Transverse colon (tissue), 4 donors: ENCODE data around the gene SLC29A4. TPM values are rescaled to one million over a fixed set of nuclear protein-coding genes. Genes with fewer than 3 reads are reported as not detected.
"Not testable (repeated sequence)": the region's sequence is repeated elsewhere in the genome, so short reads cannot be mapped to it uniquely, and the experiment has no call there.

ENCODE experiments used
- DNase-seq: peaks from one replicate; pipeline ENCODE4 v3.0.0-alpha.2; 2019
- H3K27ac ChIP-seq, 4 donors: fragments of 200-600 bp; sonication (generic); 2 replicates each; pipeline ENCODE4 v1.5.1; 2016 to 2018; ENCODE audit warnings: inconsistent platforms in 4 of 4
- H3K27me3 ChIP-seq: fragments of 200-600 bp; sonication (generic); 2 replicates; pipeline ENCODE4 v1.5.1; 2017; ENCODE audit warnings: inconsistent platforms
- H3K36me3 ChIP-seq, 4 donors: fragments of 200-600 bp; sonication (generic); 2 replicates each; pipeline ENCODE4 v1.5.1; 2017 to 2019; ENCODE audit warnings: inconsistent platforms in 4 of 4
- H3K4me1 ChIP-seq, 4 donors: fragments of 200-600 bp; sonication (generic); 2 replicates each; pipeline ENCODE4 v1.5.1; 2017 to 2020; ENCODE audit warnings: inconsistent platforms in 4 of 4
- H3K4me3 ChIP-seq, 4 donors: fragments of 200-600 bp; sonication (generic); 1 replicate in 1 of 4; 2 replicates in 3 of 4; pipeline versions ENCODE4 v1.5.1 to v1.6.1; 2017 to 2019; ENCODE audit warnings: inconsistent platforms in 4 of 4
- H3K9me3 ChIP-seq, 2 donors: fragments of 200-600 bp; sonication (generic); 2 replicates each; pipeline ENCODE4 v1.5.1; 2017 to 2019; ENCODE audit warnings: inconsistent platforms in 2 of 2
- CTCF ChIP-seq, 5 experiments: fragments of 200-600 bp in 3 of 5; fragments of 450-650 bp in 2 of 5; sonication (generic) in 3 of 5; IDR thresholded peaks; 1 replicate in 2 of 5; 2 replicates in 3 of 5; pipeline ENCODE4 v1.5.1; 2016 to 2017; ENCODE audit warnings: antibody characterized with exemption in 5 of 5, inconsistent platforms in 3 of 5, mild to moderate bottlenecking in 2 of 5, moderate library complexity in 1 of 5
- EP300 ChIP-seq: sonication (generic); formaldehyde crosslinking; IDR thresholded peaks from one replicate; pipeline ENCODE4 v1.6.1; 2017; ENCODE audit warnings: antibody characterized with exemption, low read depth
- POLR2A ChIP-seq: fragments of 450-650 bp; IDR thresholded peaks from one replicate; pipeline ENCODE4 v1.6.1; 2016; ENCODE audit warnings: antibody characterized with exemption, mild to moderate bottlenecking, moderate library complexity
- POLR2AphosphoS5 ChIP-seq, 3 donors: sonication (generic); formaldehyde crosslinking; IDR thresholded peaks; one replicate each; pipeline ENCODE4 v1.6.1; 2016; ENCODE audit warnings: antibody characterized with exemption in 3 of 3
- WGBS, 2 donors: methylation state at CpG; one replicate each; pipeline ENCODE4 v1.1.5; 2018; ENCODE audit warnings: low coverage in 1 of 2; 5-methylcytosine and 5-hydroxymethylcytosine counted together
- in situ Hi-C, 4 donors: fragments of 200-750 bp; cut with MboI; loops; one replicate each; pipeline versions ENCODE4 v1.15.0 to v1.15.1; 2017; ENCODE audit warnings: low sequenced_read_pairs in 3 of 4, low pct_ligation_motif_present in 1 of 4, low pct_unique_long_range_greater_than_20kb in 1 of 4
- intact Hi-C: fragments of 100-400 bp; cut with DNase I; formaldehyde crosslinking; loops from one replicate; pipeline ENCODE4 v1.15.1; 2023; ENCODE audit warnings: low total_unique reads
- total RNA-seq, 4 donors: library from RNA; depleted of rRNA; stranded (reverse); fragments of >200 nt; gene quantifications; one replicate each; pipeline ENCODE4 v1.1.0, GENCODE V29; 2016

Gene SLC29A4
- total RNA-seq, 4 donors from 2014 or later: 0.60 to 36.3 (median 2.6) TPM

DNA sequence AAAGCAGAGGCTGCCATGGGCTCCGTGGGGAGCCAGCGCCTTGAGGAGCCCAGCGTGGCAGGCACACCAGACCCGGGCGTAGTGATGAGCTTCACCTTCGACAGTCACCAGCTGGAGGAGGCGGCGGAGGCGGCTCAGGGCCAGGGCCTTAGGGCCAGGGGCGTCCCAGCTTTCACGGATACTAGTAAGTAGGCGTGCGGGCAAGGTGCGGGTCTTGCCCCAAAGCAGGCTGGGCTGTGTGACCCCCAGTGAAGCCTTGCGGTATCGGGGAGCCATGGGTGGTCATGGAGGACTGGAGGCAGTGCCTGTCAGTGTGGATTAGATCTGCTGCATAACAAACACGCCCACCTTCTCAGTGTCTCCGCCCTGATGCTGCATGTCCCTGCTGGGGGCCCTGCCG, 5.1 kb downstream of the SLC29A4 start:
- no peak for DNase-seq

DNA sequence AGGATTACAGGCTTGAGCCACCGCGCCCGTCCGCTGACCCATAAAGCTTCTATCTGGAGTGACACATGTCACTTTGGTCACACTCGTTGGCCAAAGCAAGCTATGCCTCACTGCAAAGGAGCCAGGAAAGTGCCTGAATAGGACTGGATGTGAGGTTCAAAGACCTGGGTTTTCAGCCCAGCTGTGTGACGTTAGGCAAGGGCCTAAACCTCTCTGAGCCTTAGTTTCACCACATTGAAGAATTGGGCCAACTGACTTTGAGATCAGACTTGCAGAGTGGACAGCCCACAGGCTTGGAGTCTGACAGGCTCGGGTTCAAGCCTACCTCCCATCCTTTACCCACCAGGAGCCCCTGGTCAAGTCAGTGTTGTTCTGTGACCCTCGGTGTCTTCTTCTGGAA, 5.8 kb downstream of the SLC29A4 start:
- H3K9me3 ChIP-seq, in situ Hi-C loops: not testable (repeated sequence)

More for the DNA sequence above, 5.1 kb downstream of the SLC29A4 start:
- H3K4me1 ChIP-seq: peaks cover 0 to 22% (median 15%) of the 10 kb centered on the region in 4 donors
- no peak overlapping the region for H3K4me3 ChIP-seq
- no peaks in the 10 kb centered on the region for H3K36me3 ChIP-seq
- no peaks in the 10 kb centered on the region for H3K9me3 ChIP-seq
- intact Hi-C loops (no loop called here), in situ Hi-C loops (no loop called here)
- TF ChIP-seq POLR2A: no peak
- TF ChIP-seq POLR2AphosphoS5 (IDR thresholded peaks at IDR 0.05): no peak
- no peak for TF ChIP-seq CTCF (IDR thresholded peaks at IDR 0.05)
- 88 to 93% methylated on average over 2 to 19 of the region's 19 CpGs for WGBS, 2 donors
- no peak overlapping the region for H3K27ac ChIP-seq
- peaks cover 15% of the 10 kb centered on the region for H3K27me3 ChIP-seq

DNA sequence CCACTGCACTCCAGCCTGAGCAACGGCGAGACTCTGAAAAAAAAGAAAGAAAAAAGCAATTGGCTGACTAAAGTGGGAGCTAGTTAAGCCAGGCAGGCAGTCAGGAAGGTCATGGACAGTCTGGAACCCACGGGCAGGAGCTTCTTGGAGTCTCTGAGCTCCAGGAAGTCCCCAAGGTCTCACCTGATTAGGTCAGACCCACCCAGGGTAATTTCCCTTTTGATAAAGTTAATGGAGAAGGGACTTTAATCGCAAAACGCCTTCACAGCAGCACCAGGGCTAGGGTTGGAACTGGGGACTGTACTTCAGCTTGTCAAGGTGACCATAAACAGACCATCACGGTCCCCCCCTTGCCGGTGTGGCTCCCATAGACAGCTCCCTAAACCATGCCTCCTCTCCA, 6.6 kb downstream of the SLC29A4 start:
- peaks cover 0 to 14% (median 5%) of the 10 kb centered on the region in 4 donors for H3K4me1 ChIP-seq
- H3K36me3 ChIP-seq: no peaks in the 10 kb centered on the region
- no peak for DNase-seq
- H3K9me3 ChIP-seq: no peaks in the 10 kb centered on the region
- intact Hi-C loops: no loop called here
- in situ Hi-C loops: no loop called here
- TF ChIP-seq EP300 (no peak), CTCF (IDR thresholded peaks at IDR 0.05) (no peak), POLR2AphosphoS5 (IDR thresholded peaks at IDR 0.05) (no peak), POLR2A (no peak)
- H3K27ac ChIP-seq: no peak overlapping the region
- no peak overlapping the region for H3K4me3 ChIP-seq
- peaks cover 4% of the 10 kb centered on the region for H3K27me3 ChIP-seq
- 67 to 72% methylated on average over 3 to 7 of the region's 7 CpGs for WGBS, 2 donors

More for the DNA sequence above, 5.8 kb downstream of the SLC29A4 start:
- H3K27me3 ChIP-seq, DNase-seq, H3K36me3 ChIP-seq, H3K4me3 ChIP-seq, intact Hi-C loops, H3K27ac ChIP-seq: not testable (repeated sequence)
- WGBS, 2 donors: 92% methylated on average over 8 of the region's 8 CpGs; no CpG with 5 or more reads in 1 of the 2 donors
- peaks cover 0 to 17% (median 10%) of the 10 kb centered on the region in 4 donors for H3K4me1 ChIP-seq

DNA sequence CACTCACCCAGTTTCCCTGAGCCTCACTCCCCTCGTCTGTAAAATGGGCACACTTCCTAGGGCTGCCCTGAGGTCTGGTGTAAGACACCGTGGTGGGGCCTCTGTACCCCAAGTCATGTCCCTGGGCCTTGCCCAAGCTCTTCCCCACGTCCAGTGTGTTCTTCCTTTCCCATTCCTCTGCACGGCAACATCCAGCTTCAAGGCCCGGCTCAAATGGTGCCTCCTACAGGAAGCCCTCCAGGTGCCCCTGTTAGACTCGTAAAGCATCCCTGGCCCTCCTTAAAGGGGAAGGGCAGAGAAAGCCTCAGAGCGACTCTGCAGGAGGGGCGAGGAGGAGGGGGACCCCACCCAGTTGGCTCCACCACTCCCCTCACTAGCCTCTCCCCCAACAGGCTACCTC, 8.6 kb downstream of the SLC29A4 start:
- no peaks in the 10 kb centered on the region for H3K36me3 ChIP-seq
- H3K27ac ChIP-seq: no peak overlapping the region
- 79% methylated on average over 8 of the region's 8 CpGs; no CpG with 5 or more reads in 1 of the 2 donors for WGBS, 2 donors
- in situ Hi-C loops (no loop called here), intact Hi-C loops (no loop called here)
- TF ChIP-seq CTCF (IDR thresholded peaks at IDR 0.05): no peak
- TF ChIP-seq POLR2AphosphoS5 (IDR thresholded peaks at IDR 0.05): no peak
- TF ChIP-seq POLR2A: no peak
- no peak for TF ChIP-seq EP300
- H3K9me3 ChIP-seq: no peaks in the 10 kb centered on the region
- H3K4me1 ChIP-seq: peaks cover 0 to 4% (median 0%) of the 10 kb centered on the region in 4 donors
- no peak for DNase-seq
- H3K27me3 ChIP-seq: no peaks in the 10 kb centered on the region
- H3K4me3 ChIP-seq: no peak overlapping the region

GRCh38 chr7:5291711-5292335, 9.1 kb downstream of the SLC29A4 start:
- H3K36me3 ChIP-seq, intact Hi-C loops, H3K4me1 ChIP-seq, DNase-seq, H3K27ac ChIP-seq, H3K4me3 ChIP-seq, in situ Hi-C loops, H3K27me3 ChIP-seq, H3K9me3 ChIP-seq: not testable (repeated sequence)
- 73% methylated on average over 15 of the region's 15 CpGs; no CpG with 5 or more reads in 1 of the 2 donors for WGBS, 2 donors
